Hepatocyte (in vitro differentiated cells): ENCODE measurements around the gene KIF5C. TPM values are rescaled to one million over a fixed set of nuclear protein-coding genes. Genes with fewer than 3 reads are reported as not detected.

Experiments used
- DNase-seq: peaks from one replicate; pipeline ENCODE4 v3.0.0-alpha.2; 2016; ENCODE audit warnings: low spot score
- H2AFZ ChIP-seq: fragments of 200-600 bp; sonication (generic); 2 replicates; pipeline ENCODE4 v1.6.0; 2016; ENCODE audit warnings: antibody characterized with exemption, mild to moderate bottlenecking
- H3K27ac ChIP-seq: fragments of 200-600 bp; sonication (generic); 2 replicates; pipeline ENCODE4 v1.5.1; 2016; ENCODE audit warnings: mild to moderate bottlenecking
- H3K27me3 ChIP-seq: fragments of 200-600 bp; sonication (generic); 2 replicates; pipeline ENCODE4 v1.6.1; 2016
- H3K36me3 ChIP-seq: fragments of 200-600 bp; sonication (generic); replicated peaks from 2 replicates; pipeline ENCODE4 v1.5.1; 2016; ENCODE audit warnings: low read depth; ENCODE audit not compliant: insufficient read depth
- H3K4me1 ChIP-seq: fragments of 200-600 bp; sonication (generic); 2 replicates; pipeline ENCODE4 v1.5.1; 2016; ENCODE audit warnings: mild to moderate bottlenecking, moderate library complexity; ENCODE audit not compliant: insufficient read depth
- H3K4me2 ChIP-seq: fragments of 200-600 bp; sonication (generic); 2 replicates; pipeline ENCODE4 v1.6.0; 2016
- H3K4me3 ChIP-seq: fragments of 200-600 bp; sonication (generic); 2 replicates; pipeline ENCODE4 v1.5.1; 2016; ENCODE audit warnings: mild to moderate bottlenecking
- H3K79me2 ChIP-seq: fragments of 200-600 bp; sonication (generic); 2 replicates; pipeline ENCODE4 v1.6.0; 2017; ENCODE audit warnings: mild to moderate bottlenecking
- H3K9me2 ChIP-seq: fragments of 200-600 bp; sonication (generic); replicated peaks from 2 replicates; pipeline ENCODE4 v1.6.0; 2017; ENCODE audit warnings: mild to moderate bottlenecking; ENCODE audit not compliant: insufficient read depth
- H3K9me3 ChIP-seq: fragments of 200-600 bp; sonication (generic); 2 replicates; pipeline ENCODE4 v1.5.1; 2016; ENCODE audit warnings: low read depth, mild to moderate bottlenecking
- H4K20me1 ChIP-seq: fragments of 200-600 bp; sonication (generic); 2 replicates; pipeline ENCODE4 v1.6.0; 2016; ENCODE audit warnings: mild to moderate bottlenecking; ENCODE audit not compliant: insufficient read depth, poor library complexity, severe bottlenecking
- CTCF ChIP-seq: fragments of 200-600 bp; sonication (generic); IDR thresholded peaks from 2 replicates; pipeline ENCODE4 v1.5.1; 2016; ENCODE audit warnings: antibody characterized with exemption, mild to moderate bottlenecking; ENCODE audit not compliant: poor library complexity
- EZH2 ChIP-seq: fragments of 200-600 bp; sonication (generic); IDR thresholded peaks from 2 replicates; pipeline ENCODE4 v1.6.1; 2016; ENCODE audit warnings: antibody characterized with exemption, mild to moderate bottlenecking, borderline replicate concordance
- EZH2phosphoT487 ChIP-seq: fragments of 200-600 bp; sonication (generic); IDR thresholded peaks from one replicate; pipeline ENCODE4 v1.6.1; 2018; ENCODE audit warnings: antibody characterized with exemption, mild to moderate bottlenecking, low read depth, moderate library complexity; ENCODE audit not compliant: unreplicated experiment, severe bottlenecking
- WGBS: methylation state at CpG from one replicate; pipeline ENCODE4 v1.1.6; 2016; ENCODE audit warnings: low lambda C conversion rate; ENCODE audit errors: missing lambda C conversion rate; 5-methylcytosine and 5-hydroxymethylcytosine counted together
- polyA plus RNA-seq: library from polyadenylated mRNA; unstranded; fragments of >200 nt; fragmentation: Nextera tagmentation; extraction: Ambion mirVana; gene quantifications from 2 replicates; pipeline ENCODE4 v1.2.1, GENCODE V29; 2016
- total RNA-seq: library from RNA; depleted of rRNA; stranded (reverse); fragments of >200 nt; gene quantifications from 2 replicates; pipeline ENCODE4 v1.2.3, GENCODE V29; 2014

KIF5C gene
- total and polyA plus RNA-seq, 2 experiments from 2014 or later: 2.1 to 3.6 TPM

GRCh38 chr2:149009576-149010461, 134.8 kb downstream of the KIF5C start:
- Histone ChIP-seq H3K27me3 (no peaks in the 10 kb centered on the region), H4K20me1 (no peaks in the 10 kb centered on the region), H3K36me3 (no peaks in the 10 kb centered on the region), H3K79me2 (no peaks in the 10 kb centered on the region), H3K9me3 (no peaks in the 10 kb centered on the region), H2AFZ (no peak overlapping the region), H3K27ac (no peak overlapping the region), H3K4me3 (no peak overlapping the region), H3K9me2 (no peaks in the 10 kb centered on the region), H3K4me2 (no peak overlapping the region), H3K4me1 (peaks cover 4% of the 10 kb centered on the region)
- 96% methylated on average over 29 of the region's 31 CpGs for WGBS
- TF ChIP-seq CTCF: no peak
- TF ChIP-seq EZH2: no peak
- DNase-seq: no peak

GRCh38 chr2:149012545-149012944, 137.5 kb downstream of the KIF5C start:
- no peaks in the 10 kb centered on the region for H3K36me3 ChIP-seq
- H3K4me1 ChIP-seq: no peaks in the 10 kb centered on the region
- no peak overlapping the region for H3K27ac ChIP-seq
- TF ChIP-seq CTCF (no peak), EZH2 (no peak), EZH2phosphoT487 (no peak)
- DNase-seq: no peak
- H2AFZ ChIP-seq: no peak overlapping the region
- no peaks in the 10 kb centered on the region for H3K9me2 ChIP-seq
- H3K4me3 ChIP-seq: no peak overlapping the region
- H4K20me1 ChIP-seq: no peaks in the 10 kb centered on the region
- H3K4me2 ChIP-seq: no peak overlapping the region
- no peaks in the 10 kb centered on the region for H3K79me2 ChIP-seq
- no peaks in the 10 kb centered on the region for H3K27me3 ChIP-seq
- H3K9me3 ChIP-seq: no peaks in the 10 kb centered on the region
- WGBS: 97% methylated on average over 9 of the region's 9 CpGs

- Histone ChIP-seq H3K9me2 (no peaks in the 10 kb centered on the region), H3K4me2 (no peak overlapping the region), H3K27ac (no peak overlapping the region), H3K9me3 (no peaks in the 10 kb centered on the region), H4K20me1 (no peaks in the 10 kb centered on the region), H3K27me3 (no peaks in the 10 kb centered on the region), H2AFZ (no peak overlapping the region), H3K4me3 (no peak overlapping the region), H3K4me1 (peaks cover 16% of the 10 kb centered on the region), H3K36me3 (no peaks in the 10 kb centered on the region), H3K79me2 (no peaks in the 10 kb centered on the region)
- DNase-seq: no peak
- TF ChIP-seq EZH2phosphoT487 (no peak), EZH2 (no peak), CTCF (no peak)
- 33% methylated on average over 1 of the region's 1 CpG for WGBS
These were observed 140.5 kb downstream of the KIF5C start for GRCh38 chr2:149015501-149015900.
